Endothelial cell of umbilical vein (primary cell): ENCODE data around the gene C4orf50. TPM values are rescaled to one million over a fixed set of nuclear protein-coding genes. Genes with fewer than 3 reads are reported as not detected.

ENCODE experiments used
- BruUV-seq: library from RNA; stranded (reverse); fragments of 400-500 nt; replicated peaks from 2 replicates; lab custom pipeline; 2021; lab: Mats Ljungman, UMichigan
- CTCF ChIA-PET: fragments of 300-600, 350-600 bp; sonication (Branson Sonifier 250); formaldehyde crosslinking; loops from one replicate; lab custom pipeline; 2021; ENCODE audit warnings: antibody characterized with exemption, inconsistent platforms; lab: Charles Lee
- POLR2A ChIA-PET: fragments of 300-600, 350-600 bp; sonication (Branson Sonifier 250); formaldehyde crosslinking; loops from one replicate; lab custom pipeline; 2021; ENCODE audit warnings: antibody characterized with exemption, inconsistent platforms; lab: Charles Lee
- DNase-seq: peaks from one replicate; pipeline ENCODE4 v3.0.0-alpha.2; 2011; ENCODE audit warnings: low read depth, low spot score
- FAIRE-seq: peaks from 2 replicates; lab custom pipeline; 2011; peaks lifted over from hg19 to GRCh38; lab: Jason Lieb, UNC
- H2AFZ ChIP-seq: 2 replicates; pipeline ENCODE4 v1.6.0; 2012; ENCODE audit warnings: low read depth, low read length, control low read depth, inconsistent platforms
- H3K27ac ChIP-seq: 2 replicates; pipeline ENCODE4 v1.5.1; 2011; ENCODE audit warnings: low read depth, mild to moderate bottlenecking, control low read depth, low read length, moderate library complexity; ENCODE audit not compliant: insufficient read depth
- H3K27me3 ChIP-seq, 2 experiments: 2 replicates each; pipeline versions ENCODE4 v1.6.0 to v1.6.1; 2011; ENCODE audit warnings: low read length in 2 of 2, mixed read lengths in 1 of 2; ENCODE audit not compliant: control insufficient read depth in 2 of 2, insufficient read depth in 2 of 2
- H3K36me3 ChIP-seq, 2 experiments: 2 replicates in 1 of 2; 3 replicates in 1 of 2; pipeline ENCODE4 v1.5.1; 2011; ENCODE audit warnings: low read length in 2 of 2, mild to moderate bottlenecking in 1 of 2, moderate library complexity in 1 of 2; ENCODE audit not compliant: control insufficient read depth in 2 of 2, insufficient read depth in 2 of 2; ENCODE audit errors: extremely low read depth in 1 of 2
- H3K4me1 ChIP-seq: 3 replicates; pipeline ENCODE4 v1.5.1; 2011; ENCODE audit warnings: mild to moderate bottlenecking, low read length; ENCODE audit not compliant: control insufficient read depth, insufficient read depth; ENCODE audit errors: extremely low read depth
- H3K4me2 ChIP-seq: 2 replicates; pipeline ENCODE4 v1.6.1; 2011; ENCODE audit warnings: low read length, control low read depth, mixed read lengths; ENCODE audit not compliant: insufficient read depth
- H3K4me3 ChIP-seq, 3 experiments: fragments of 200-600 bp in 1 of 3; sonication (generic), shearing (Covaris generic) in 1 of 3; replicated peaks in 1 of 3; 2 replicates each; pipeline ENCODE4 v1.5.1; 2011 to 2016; ENCODE audit warnings: control low read depth in 3 of 3, low read length in 3 of 3, mild to moderate bottlenecking in 2 of 3, inconsistent platforms in 1 of 3, low read depth in 1 of 3, moderate library complexity in 1 of 3; ENCODE audit not compliant: insufficient read depth in 1 of 3
- H3K79me2 ChIP-seq: 2 replicates; pipeline ENCODE4 v1.6.0; 2012; ENCODE audit warnings: low read length, inconsistent platforms; ENCODE audit not compliant: control insufficient read depth, insufficient read depth
- H3K9ac ChIP-seq: replicated peaks from 2 replicates; pipeline ENCODE3; 2011; ENCODE audit warnings: low read length, control low read depth; ENCODE audit not compliant: insufficient read depth; ENCODE audit errors: extremely low read depth
- H3K9me1 ChIP-seq: replicated peaks from 3 replicates; pipeline ENCODE4 v1.6.0; 2011; ENCODE audit warnings: mild to moderate bottlenecking, low read length; ENCODE audit not compliant: control insufficient read depth, insufficient read depth; ENCODE audit errors: extremely low read depth
- H3K9me3 ChIP-seq: replicated peaks from 2 replicates; pipeline ENCODE4 v1.5.1; 2012; ENCODE audit warnings: low read length, inconsistent platforms; ENCODE audit not compliant: control insufficient read depth, insufficient read depth
- H4K20me1 ChIP-seq: replicated peaks from 2 replicates; pipeline ENCODE3; 2011; ENCODE audit warnings: mild to moderate bottlenecking, low read length; ENCODE audit not compliant: control insufficient read depth, insufficient read depth; ENCODE audit errors: extremely low read depth
- CTCF ChIP-seq, 2 donors: IDR thresholded peaks; 1 replicate in 1 of 2; 2 replicates in 1 of 2; pipeline ENCODE4 v1.5.1; 2011; ENCODE audit warnings: low read length in 2 of 2, mild to moderate bottlenecking in 2 of 2, moderate library complexity in 2 of 2, control low read depth in 1 of 2, inconsistent platforms in 1 of 2, low read depth in 1 of 2; ENCODE audit not compliant: insufficient read depth in 1 of 2; ENCODE audit errors: extremely low read depth in 1 of 2
- EZH2 ChIP-seq: IDR thresholded peaks from 2 replicates; pipeline ENCODE4 v1.6.1; 2012; ENCODE audit warnings: borderline replicate concordance, low read depth, mild to moderate bottlenecking, moderate library complexity, low read length, inconsistent platforms; ENCODE audit not compliant: severe bottlenecking
- FOS ChIP-seq: IDR thresholded peaks from 2 replicates; pipeline ENCODE4 v1.6.1; 2011; ENCODE audit warnings: mild to moderate bottlenecking, low read length, moderate library complexity, borderline replicate concordance; ENCODE audit not compliant: insufficient read depth
- GATA2 ChIP-seq: IDR thresholded peaks from 2 replicates; pipeline ENCODE4 v1.7.0; 2011; ENCODE audit warnings: low read depth, mild to moderate bottlenecking, moderate library complexity, mixed read lengths, low read length; ENCODE audit not compliant: insufficient read length, insufficient read depth
- JUN ChIP-seq: IDR thresholded peaks from 2 replicates; pipeline ENCODE4 v1.6.1; 2011; ENCODE audit warnings: borderline replicate concordance, low read depth; ENCODE audit not compliant: insufficient read length, insufficient read depth
- MAX ChIP-seq: IDR thresholded peaks from 2 replicates; pipeline ENCODE4 v1.6.1; 2011; ENCODE audit not compliant: insufficient read depth, insufficient read length
- MYC ChIP-seq: IDR thresholded peaks from one replicate; pipeline ENCODE4 v1.6.1; 2011; ENCODE audit warnings: mild to moderate bottlenecking, low read depth, low read length
- POLR2A ChIP-seq: IDR thresholded peaks from 2 replicates; pipeline ENCODE4 v1.6.1; 2012; ENCODE audit warnings: low read depth, mild to moderate bottlenecking, control low read depth, low read length
- POLR2AphosphoS5 ChIP-seq: IDR thresholded peaks from 2 replicates; pipeline ENCODE4 v1.6.1; 2012; ENCODE audit warnings: low read depth, mild to moderate bottlenecking, control low read depth, low read length, moderate library complexity; ENCODE audit not compliant: insufficient read depth
- dilution Hi-C: fragments of 300-500 bp; cut with MboI; formaldehyde crosslinking; loops from one replicate; pipeline ENCODE4 v1.15.0; 2019; ENCODE audit warnings: low sequenced_read_pairs; ENCODE audit not compliant: extremely low pct_ligation_motif_present
- intact Hi-C: fragments of 100-400 bp; cut with micrococcal nuclease; formaldehyde crosslinking; loops from one replicate; pipeline ENCODE4 v1.10.0; 2022
- polyA plus RNA-seq, 4 experiments: library from polyadenylated mRNA; depleted of rRNA in 3 of 4; stranded (reverse) in 3 of 4; unstranded in 1 of 4; fragments of >200 nt; gene quantifications; 2 replicates each; pipeline versions ENCODE4 v1.2.1 to v1.2.3, GENCODE V29; 2011 to 2012; ENCODE audit warnings: missing spikeins in 1 of 4
- total RNA-seq: library from RNA; stranded (reverse); gene quantifications from 2 replicates; pipeline ENCODE4 v1.2.3, GENCODE V29; 2021

C4orf50 gene
- total and polyA plus RNA-seq, 2 donors (not counting 3 experiments of a cell fraction or from before 2014, with no cell fraction given) = not detected

- H3K9me1 ChIP-seq = no peaks in the 10 kb centered on the region
- H3K27ac ChIP-seq = no peak overlapping the region
- H3K4me1 ChIP-seq = no peaks in the 10 kb centered on the region
- H4K20me1 ChIP-seq = no peaks in the 10 kb centered on the region
- H3K79me2 ChIP-seq = no peaks in the 10 kb centered on the region
- TF ChIP-seq POLR2AphosphoS5 = no peak
- no peak for TF ChIP-seq GATA2
- TF ChIP-seq MYC = no peak
- TF ChIP-seq POLR2A = no peak
- TF ChIP-seq MAX = no peak
- TF ChIP-seq CTCF (IDR thresholded peaks at IDR 0.05; ENCODE audit: extremely low read depth in 1 of 2, insufficient read depth in 1 of 2, low read depth in 1 of 2, low read length in 2 of 2) = no peak
- TF ChIP-seq EZH2 = no peak
- no peak for TF ChIP-seq FOS
- no peak for TF ChIP-seq JUN
- no peak overlapping the region for H2AFZ ChIP-seq
- no peak overlapping the region for H3K4me3 ChIP-seq
- no peak overlapping the region for H3K9ac ChIP-seq
- dilution Hi-C loops = no loop called here
- no peak for DNase-seq
- no peak overlapping the region for H3K4me2 ChIP-seq
- H3K9me3 ChIP-seq = no peaks in the 10 kb centered on the region
- no peaks in the 10 kb centered on the region for H3K27me3 ChIP-seq
- ChIA-PET CTCF (no interaction called here), POLR2A (no interaction called here)
- intact Hi-C loops = no loop called here
- BruUV-seq = no TSS peak
- H3K36me3 ChIP-seq = no peaks in the 10 kb centered on the region
- FAIRE-seq = no peak
Observed at GRCh38 chr4:5984843-5985242, 33.4 kb downstream of the C4orf50 start.
